ENCODE measurements around the gene SGSM2.

The SGSM2 gene

DNA sequence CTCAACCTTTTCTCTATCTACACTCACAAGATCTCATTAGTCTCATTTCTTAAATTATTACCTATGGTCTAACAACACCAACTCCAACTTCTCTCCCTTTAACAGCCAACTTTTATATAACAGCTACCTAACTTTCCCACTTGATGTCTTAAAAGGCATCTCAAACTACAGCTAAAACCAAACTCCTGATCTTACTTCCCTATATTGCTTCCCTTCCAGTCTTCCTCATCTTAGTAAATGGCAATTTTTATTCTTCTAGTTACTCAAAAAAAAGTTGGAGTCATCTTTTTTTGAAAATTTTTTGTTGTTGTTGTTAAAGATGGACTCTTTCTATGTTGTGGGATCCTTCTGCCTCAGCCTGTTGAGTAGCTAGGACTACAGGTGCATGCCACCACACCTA, 18.2 kb upstream of the SGSM2 start:
- H3K9me3 Mint-ChIP-seq, result no peaks in the 10 kb centered on the region
- H3K27ac Mint-ChIP-seq, result no peak overlapping the region
- no peaks in the 10 kb centered on the region for H3K27me3 Mint-ChIP-seq
- no peaks in the 10 kb centered on the region for H3K4me1 Mint-ChIP-seq (ENCODE audit: low read depth)
- H3K36me3 Mint-ChIP-seq (ENCODE audit: low read depth), result peaks cover 28% of the 10 kb centered on the region
- no peak overlapping the region for H3K4me3 Mint-ChIP-seq

DNA sequence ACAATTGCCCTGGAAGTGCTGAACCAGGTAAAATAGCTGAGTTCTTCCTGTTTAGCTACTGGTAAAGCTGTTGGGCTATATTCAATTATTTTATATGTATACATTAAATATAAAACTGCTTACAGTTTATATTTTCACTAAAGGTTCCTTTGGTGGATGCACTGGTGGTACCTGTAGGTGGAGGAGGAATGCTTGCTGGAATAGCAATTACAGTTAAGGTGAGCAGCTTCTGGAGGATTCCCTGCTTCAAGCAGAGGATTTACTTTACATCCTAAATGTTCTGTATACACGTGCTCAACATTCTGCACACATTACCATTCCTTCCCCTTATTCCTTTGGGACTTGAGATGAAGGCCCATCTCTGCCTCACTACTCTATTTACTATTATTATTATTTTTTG, 15.9 kb upstream of the SGSM2 start:
- no peaks in the 10 kb centered on the region for H3K4me1 Mint-ChIP-seq (ENCODE audit: low read depth)
- H3K27ac Mint-ChIP-seq, result no peak overlapping the region
- no peak overlapping the region for H3K4me3 Mint-ChIP-seq
- no peaks in the 10 kb centered on the region for H3K9me3 Mint-ChIP-seq
- H3K36me3 Mint-ChIP-seq (ENCODE audit: low read depth), result peaks cover 51% of the 10 kb centered on the region
- no peaks in the 10 kb centered on the region for H3K27me3 Mint-ChIP-seq

DNA sequence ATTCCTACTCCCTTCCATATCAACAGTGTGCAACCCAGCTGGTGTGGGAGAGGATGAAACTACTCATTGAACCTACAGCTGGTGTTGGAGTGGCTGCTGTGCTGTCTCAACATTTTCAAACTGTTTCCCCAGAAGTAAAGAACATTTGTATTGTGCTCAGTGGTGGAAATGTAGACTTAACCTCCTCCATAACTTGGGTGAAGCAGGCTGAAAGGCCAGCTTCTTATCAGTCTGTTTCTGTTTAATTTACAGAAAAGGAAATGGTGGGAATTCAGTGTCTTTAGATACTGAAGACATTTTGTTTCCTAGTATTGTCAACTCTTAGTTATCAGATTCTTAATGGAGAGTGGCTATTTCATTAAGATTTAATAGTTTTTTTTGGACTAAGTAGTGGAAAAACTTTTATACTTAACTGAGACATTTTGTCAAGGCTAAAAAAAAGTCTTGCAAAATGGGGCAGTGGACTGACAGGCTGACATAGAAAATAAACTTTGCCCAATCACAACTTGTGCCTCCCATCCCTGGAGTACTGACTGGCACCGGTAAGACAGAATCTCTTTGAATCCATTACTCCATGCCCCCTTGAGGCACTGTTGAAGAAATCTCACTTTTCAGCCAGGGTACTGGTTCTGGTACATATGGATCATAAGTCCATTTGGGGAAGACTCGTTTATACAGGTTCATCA, 13.5 kb upstream of the SGSM2 start:
- no peaks in the 10 kb centered on the region for H3K27me3 Mint-ChIP-seq
- H3K4me3 Mint-ChIP-seq, result no peak overlapping the region
- H3K36me3 Mint-ChIP-seq (ENCODE audit: low read depth), result peaks cover 62% of the 10 kb centered on the region
- H3K4me1 Mint-ChIP-seq (ENCODE audit: low read depth), result peaks cover 3% of the 10 kb centered on the region
- no peak overlapping the region for H3K27ac Mint-ChIP-seq
- no peaks in the 10 kb centered on the region for H3K9me3 Mint-ChIP-seq

DNA sequence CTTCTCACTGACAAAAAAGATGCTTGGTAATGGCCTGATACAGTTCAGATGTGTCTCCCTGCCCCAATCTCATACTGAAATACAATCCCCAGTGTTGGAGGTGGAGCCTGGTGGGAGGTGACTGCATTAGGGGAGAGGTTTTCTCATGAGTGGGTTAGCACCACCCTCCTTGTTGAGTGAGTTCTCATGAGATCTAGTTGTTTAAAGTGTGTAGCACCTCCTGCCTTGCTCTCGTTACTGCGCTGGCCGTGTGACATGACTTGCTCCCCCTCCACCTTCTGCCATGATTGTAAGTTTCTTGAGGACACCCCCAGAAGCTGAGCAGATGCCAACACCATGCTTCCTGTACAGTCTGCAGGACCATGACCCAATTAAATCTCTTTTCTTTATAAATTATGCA, 6.0 kb upstream of the SGSM2 start:
- Mint-ChIP-seq H3K36me3 (ENCODE audit: low read depth) (peaks cover 23% of the 10 kb centered on the region), H3K4me3 (no peak overlapping the region), H3K4me1 (ENCODE audit: low read depth) (peaks cover 13% of the 10 kb centered on the region), H3K9me3 (no peaks in the 10 kb centered on the region), H3K27ac (no peak overlapping the region), H3K27me3 (no peaks in the 10 kb centered on the region)

DNA sequence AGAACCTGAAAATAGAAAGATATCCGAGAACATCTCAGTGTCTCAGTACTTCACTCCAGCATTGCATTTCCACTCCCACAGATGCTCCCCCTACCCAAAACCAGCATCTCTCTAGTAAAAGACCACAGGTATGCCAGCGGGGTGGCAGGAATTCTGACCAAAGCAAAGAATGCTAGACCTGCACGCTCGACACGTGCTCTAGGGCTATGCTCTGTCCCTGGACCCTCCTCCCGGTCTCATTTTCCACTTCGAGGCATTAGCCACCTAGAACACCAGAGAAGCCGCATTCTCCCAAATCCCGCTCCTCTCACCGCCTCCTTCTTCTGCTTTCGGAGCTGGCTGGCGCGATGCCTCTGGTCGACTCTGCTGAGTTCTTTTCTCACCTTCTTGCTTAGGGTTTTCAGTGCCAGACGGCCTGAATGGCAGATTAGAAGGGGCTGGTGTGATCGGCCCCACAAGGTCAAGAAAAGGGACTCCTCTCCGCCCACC, 1.5 kb upstream of the SGSM2 start:
- H3K36me3 Mint-ChIP-seq (ENCODE audit: low read depth), result no peaks in the 10 kb centered on the region
- H3K4me3 Mint-ChIP-seq, result no peak overlapping the region
- peak overlapping the region; percentile 100 for H3K27ac Mint-ChIP-seq
- peaks cover 5% of the 10 kb centered on the region for H3K4me1 Mint-ChIP-seq (ENCODE audit: low read depth)
- no peaks in the 10 kb centered on the region for H3K9me3 Mint-ChIP-seq
- H3K27me3 Mint-ChIP-seq, result no peaks in the 10 kb centered on the region

DNA sequence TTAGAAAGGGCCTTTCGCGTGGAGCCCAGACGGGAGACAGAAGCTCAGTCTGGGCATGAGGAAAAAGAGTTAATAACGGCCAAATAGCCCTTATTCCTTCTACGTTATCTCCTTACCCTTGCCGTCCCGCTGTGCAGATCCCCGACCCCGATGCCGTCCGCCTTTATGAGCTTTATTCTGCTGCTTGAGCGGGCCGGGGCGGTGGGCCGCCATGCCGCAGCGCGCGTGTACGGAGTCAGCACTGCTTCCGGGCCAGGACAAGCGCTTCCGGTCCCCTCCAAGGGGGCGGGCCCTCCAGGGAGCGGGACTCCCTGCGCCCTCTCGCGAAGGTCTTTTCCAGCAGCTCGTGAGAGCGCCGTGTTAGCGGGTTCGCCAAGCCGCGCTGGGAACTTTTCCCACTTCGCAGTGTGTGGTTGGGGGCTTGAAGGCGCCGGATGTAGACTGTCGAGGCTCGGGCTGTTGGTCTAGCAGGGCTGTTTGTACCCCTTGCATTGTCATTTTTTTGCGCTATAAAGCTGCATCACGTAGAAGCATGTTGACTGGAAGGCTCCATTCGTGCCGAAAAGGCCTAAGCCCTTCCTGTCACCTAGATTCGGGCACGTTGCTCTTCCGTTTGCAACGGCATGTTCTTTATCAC, 968 bp upstream of the SGSM2 start, which contains the start of gene TSR1:
TSS of gene TSR1 (minus strand) at position 243 of the 637 bp plus-strand sequence. CDS start at position 213, 30 bp downstream.
- Mint-ChIP-seq H3K4me1 (ENCODE audit: low read depth) (peaks cover 5% of the 10 kb centered on the region), H3K4me3 (no peak within 1 kb of the TSS), H3K27ac (peak within 1 kb of the TSS; percentile 100), H3K27me3 (no peaks in the 10 kb centered on the region), H3K36me3 (ENCODE audit: low read depth) (no peaks in the 10 kb centered on the region), H3K9me3 (no peaks in the 10 kb centered on the region)

DNA sequence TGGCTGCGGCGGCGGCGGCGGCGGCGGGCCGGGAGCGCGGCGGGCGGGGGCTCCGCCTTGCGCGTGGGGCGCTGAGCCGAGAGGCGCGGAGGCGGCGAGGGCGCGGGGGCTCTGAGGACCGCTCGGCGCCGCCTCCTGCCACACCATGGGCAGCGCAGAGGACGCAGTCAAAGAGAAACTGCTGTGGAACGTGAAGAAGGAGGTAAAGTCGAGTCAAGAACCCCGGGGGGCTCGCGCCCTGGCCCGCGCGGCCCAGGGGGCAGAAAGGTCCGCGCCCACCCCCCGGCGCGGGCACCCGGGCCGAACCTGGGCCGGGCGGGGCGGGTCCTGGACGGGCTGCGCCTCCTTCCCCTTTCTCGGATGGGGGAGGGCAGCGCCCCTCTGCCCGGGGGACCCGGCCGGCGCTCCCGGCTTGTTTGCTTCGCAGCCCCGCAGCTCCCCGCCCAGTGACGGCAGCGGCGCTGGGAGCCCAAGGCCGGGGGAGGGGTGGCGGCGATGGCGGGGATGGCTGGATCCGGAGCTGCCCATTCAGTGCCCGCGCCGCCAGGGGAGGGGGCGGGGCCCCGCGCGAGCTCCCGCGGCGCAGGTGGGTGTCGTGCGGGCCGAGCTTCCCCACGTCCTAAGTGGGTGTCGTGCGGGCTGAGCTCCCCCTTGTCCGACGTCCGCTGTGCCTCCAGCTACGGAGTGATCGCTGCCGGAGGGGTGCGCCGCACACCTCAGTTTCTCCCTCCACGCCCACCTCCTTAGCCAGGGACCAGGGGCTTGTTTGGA, 428 bp downstream of the SGSM2 start:
- Mint-ChIP-seq H3K4me1 (ENCODE audit: low read depth) (peaks cover 11% of the 10 kb centered on the region), H3K9me3 (no peaks in the 10 kb centered on the region), H3K4me3 (peak overlapping the region; percentile 84), H3K27me3 (no peaks in the 10 kb centered on the region), H3K36me3 (ENCODE audit: low read depth) (peaks cover 3% of the 10 kb centered on the region), H3K27ac (peak overlapping the region; percentile 74)

DNA sequence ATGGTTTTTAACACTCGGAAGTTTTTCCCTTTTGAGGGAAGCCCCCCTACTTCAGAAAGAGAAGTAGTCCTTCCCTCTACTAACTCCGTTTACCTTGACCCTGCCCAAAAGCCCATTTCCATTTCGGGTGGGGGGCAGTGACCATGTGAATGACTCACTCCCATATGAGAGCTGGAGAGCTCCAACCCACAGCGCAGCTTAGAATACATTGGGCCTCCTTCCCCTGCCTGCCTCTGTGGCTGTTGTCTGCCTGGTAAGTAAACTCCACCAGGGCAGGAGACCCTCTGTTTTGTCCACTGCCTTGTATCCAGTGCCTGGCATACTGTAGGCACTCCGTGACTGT, 985 bp downstream of the SGSM2 start:
- Mint-ChIP-seq H3K36me3 (ENCODE audit: low read depth) (peaks cover 3% of the 10 kb centered on the region), H3K27ac (peak overlapping the region; percentile 74), H3K9me3 (no peaks in the 10 kb centered on the region), H3K4me1 (ENCODE audit: low read depth) (peaks cover 16% of the 10 kb centered on the region), H3K27me3 (no peaks in the 10 kb centered on the region), H3K4me3 (peak overlapping the region; percentile 84)

DNA sequence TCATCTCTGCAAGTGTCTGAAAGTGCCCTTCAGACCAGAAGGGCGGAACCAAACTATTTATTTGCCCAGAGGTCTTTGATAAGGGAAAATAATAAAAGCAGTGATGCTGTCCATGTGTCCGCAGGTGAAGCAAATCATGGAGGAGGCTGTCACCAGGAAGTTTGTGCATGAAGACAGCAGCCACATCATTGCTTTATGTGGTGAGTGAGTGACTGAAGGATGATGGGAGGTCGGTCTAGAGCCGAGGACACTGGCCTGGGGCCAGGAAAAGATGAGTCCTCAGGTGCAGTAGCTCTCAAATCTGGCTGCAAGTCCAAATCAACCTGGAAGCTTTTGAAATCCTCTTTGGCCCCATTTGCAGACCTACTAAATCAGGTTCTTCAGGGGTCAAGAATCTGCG, 6.1 kb downstream of the SGSM2 start:
- Mint-ChIP-seq H3K27me3 (no peaks in the 10 kb centered on the region), H3K9me3 (no peaks in the 10 kb centered on the region), H3K36me3 (ENCODE audit: low read depth) (peaks cover 9% of the 10 kb centered on the region), H3K27ac (peak overlapping the region; percentile 61), H3K4me3 (peak overlapping the region; percentile 2), H3K4me1 (ENCODE audit: low read depth) (peaks cover 22% of the 10 kb centered on the region)

DNA sequence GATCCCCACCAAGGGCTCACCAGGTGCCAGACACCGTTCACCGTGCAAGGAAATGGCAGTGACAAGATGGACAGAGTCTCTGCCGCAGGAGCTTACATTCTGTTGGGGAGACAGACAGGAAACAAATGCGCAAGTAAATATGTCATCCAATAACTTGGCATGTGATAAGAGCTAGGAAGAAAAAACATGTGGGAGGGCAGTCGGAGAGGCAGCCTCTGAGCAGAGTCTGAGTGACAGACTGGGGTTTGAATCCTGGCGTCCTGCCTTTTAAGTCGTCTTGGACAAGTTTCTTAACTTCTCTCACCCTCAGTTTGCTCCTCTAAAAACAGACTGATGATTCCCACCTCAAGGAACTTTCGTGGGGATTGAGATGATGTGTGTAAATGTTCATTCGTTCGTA, 7.2 kb downstream of the SGSM2 start:
- H3K9me3 Mint-ChIP-seq, result no peaks in the 10 kb centered on the region
- peak overlapping the region; percentile 12 for H3K27ac Mint-ChIP-seq
- peaks cover 21% of the 10 kb centered on the region for H3K4me1 Mint-ChIP-seq (ENCODE audit: low read depth)
- no peaks in the 10 kb centered on the region for H3K27me3 Mint-ChIP-seq
- peaks cover 9% of the 10 kb centered on the region for H3K36me3 Mint-ChIP-seq (ENCODE audit: low read depth)
- no peak overlapping the region for H3K4me3 Mint-ChIP-seq

DNA sequence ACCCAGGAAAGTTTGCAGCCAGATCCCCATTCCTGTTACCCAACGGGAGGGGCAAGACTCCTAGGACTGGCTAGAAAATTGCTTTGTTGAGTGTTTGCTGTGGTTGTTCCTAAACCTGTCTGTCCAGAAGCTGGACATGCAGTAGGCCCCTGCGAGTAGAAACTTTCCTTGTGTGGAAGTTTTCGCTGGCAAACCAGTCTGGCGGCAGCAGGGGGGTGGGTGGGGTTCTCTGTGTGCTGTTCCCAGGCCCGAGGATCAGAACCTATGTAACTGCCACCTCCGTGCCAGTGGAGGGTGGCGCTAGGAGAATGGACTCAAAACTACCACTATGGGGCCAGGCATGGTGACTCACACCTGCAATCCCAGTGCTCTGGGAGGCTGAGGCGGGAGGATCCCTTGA, 9.2 kb downstream of the SGSM2 start:
- Mint-ChIP-seq H3K4me3 (no peak overlapping the region), H3K27me3 (no peaks in the 10 kb centered on the region), H3K9me3 (no peaks in the 10 kb centered on the region), H3K27ac (no peak overlapping the region), H3K36me3 (ENCODE audit: low read depth) (peaks cover 9% of the 10 kb centered on the region), H3K4me1 (ENCODE audit: low read depth) (peaks cover 21% of the 10 kb centered on the region)

DNA sequence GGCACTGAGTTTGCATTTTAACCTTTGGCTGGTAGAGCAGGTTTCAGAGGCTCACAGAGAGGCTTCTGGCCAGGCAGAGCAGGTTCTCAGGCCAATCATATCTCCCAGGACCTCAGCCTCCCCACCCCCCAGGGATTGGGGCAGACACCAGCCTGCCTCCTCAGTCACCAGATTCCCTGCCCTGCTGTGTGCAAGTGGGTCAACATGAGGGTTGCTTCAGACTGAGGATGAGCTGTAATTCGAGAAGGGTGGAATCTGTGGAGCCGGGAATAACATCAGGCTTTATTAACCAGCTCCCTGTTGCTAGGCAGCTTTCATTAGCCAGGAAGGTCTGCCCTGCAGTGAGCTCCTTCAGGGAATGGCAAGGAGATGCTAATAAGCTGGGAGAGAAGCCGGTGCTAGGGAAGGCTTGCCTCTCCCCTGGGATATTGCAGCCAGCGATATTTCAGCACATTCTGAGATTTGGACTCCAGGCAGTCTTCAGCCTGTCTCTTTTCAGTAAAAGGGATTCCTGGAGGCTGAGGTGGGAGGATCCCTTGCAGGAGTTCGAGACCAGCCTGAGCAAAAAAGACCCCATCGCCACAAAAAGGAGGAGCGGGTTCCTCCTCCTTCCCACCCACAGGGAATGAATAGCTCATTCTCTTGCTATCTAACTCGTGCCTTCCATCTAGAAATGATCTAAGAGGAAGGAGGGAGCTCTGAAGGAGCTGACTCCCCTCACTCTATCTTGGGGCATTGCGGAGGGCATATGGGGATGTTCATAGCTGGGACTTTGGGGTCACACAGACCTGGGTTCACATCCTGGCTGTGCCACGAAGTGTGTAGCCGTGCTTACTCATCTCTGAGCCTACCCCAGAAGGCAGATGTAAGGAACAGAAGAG, 10.7 kb downstream of the SGSM2 start:
- Mint-ChIP-seq H3K9me3 (no peaks in the 10 kb centered on the region), H3K4me1 (ENCODE audit: low read depth) (peaks cover 14% of the 10 kb centered on the region), H3K36me3 (ENCODE audit: low read depth) (peaks cover 6% of the 10 kb centered on the region), H3K4me3 (no peak overlapping the region), H3K27ac (no peak overlapping the region), H3K27me3 (no peaks in the 10 kb centered on the region)

DNA sequence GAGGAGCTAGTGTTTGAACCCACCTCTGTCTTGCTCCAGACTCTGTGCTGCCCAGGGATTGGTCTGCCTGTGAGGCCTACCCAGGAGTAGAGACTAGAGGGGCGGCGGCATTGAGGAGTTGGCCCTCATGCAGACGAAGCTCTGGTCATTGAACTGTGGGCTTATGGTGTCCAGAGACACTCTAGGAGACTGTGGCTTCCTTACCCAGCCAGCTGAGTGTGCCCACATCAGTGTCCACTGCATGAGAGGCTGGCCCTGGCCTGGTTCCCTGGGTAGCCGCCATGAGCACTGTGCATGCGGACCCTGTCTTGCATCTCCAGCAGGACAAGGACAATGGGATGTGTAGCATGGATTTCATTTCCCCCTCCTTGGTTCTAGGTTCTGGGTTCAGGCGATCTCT, 14.0 kb downstream of the SGSM2 start:
- no peaks in the 10 kb centered on the region for H3K27me3 Mint-ChIP-seq
- H3K4me1 Mint-ChIP-seq (ENCODE audit: low read depth), result peaks cover 18% of the 10 kb centered on the region
- no peaks in the 10 kb centered on the region for H3K9me3 Mint-ChIP-seq
- H3K36me3 Mint-ChIP-seq (ENCODE audit: low read depth), result no peaks in the 10 kb centered on the region
- H3K4me3 Mint-ChIP-seq, result no peak overlapping the region
- H3K27ac Mint-ChIP-seq, result no peak overlapping the region

DNA sequence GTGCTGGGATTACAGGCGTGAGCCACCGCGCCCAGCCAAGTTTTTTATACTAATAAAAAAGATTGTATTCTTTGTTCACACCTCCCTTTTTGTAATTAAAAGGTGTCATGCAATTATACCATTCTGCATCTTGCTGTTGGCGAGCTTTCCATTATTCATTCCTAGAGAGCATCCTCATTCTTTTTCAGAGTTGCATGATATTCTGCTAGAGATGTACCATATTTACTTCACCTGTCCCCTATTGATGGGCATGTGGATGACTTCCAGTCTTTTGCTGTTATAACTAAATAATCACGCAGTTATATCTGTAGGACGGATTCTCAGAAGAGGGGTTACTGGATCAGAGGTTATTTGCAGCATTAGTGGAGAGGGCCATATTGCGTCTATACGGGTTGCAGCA, 17.0 kb downstream of the SGSM2 start:
- peaks cover 18% of the 10 kb centered on the region for H3K4me1 Mint-ChIP-seq (ENCODE audit: low read depth)
- no peak overlapping the region for H3K27ac Mint-ChIP-seq
- H3K9me3 Mint-ChIP-seq, result no peaks in the 10 kb centered on the region
- H3K27me3 Mint-ChIP-seq, result no peaks in the 10 kb centered on the region
- peaks cover 3% of the 10 kb centered on the region for H3K36me3 Mint-ChIP-seq (ENCODE audit: low read depth)
- H3K4me3 Mint-ChIP-seq, result no peak overlapping the region

Data from stimulated activated naive CD8-positive, alpha-beta T cell treated with anti-CD3 and anti-CD28 coated beads, Interleukin-15, Interleukin-2, amounts not matched to agents 100 ng/mL and 50 ng/mL, for 24 hours (primary cell).